ENCODE results near the gene PIGR. TPM values are rescaled to one million over a fixed set of nuclear protein-coding genes. Genes with fewer than 3 reads are reported as not detected.
A peak's percentile ranks its signal among the peaks of the same experiment; 100 is the strongest.

PIGR gene
- total and polyA plus RNA-seq, 9 of the 15 experiments (the other 6 are each of a cell fraction or from before 2014, with no cell fraction given): 0.01 to 1.5 (median 0.03) TPM; not detected in 4

- TF ChIP-seq, protein P1, sequence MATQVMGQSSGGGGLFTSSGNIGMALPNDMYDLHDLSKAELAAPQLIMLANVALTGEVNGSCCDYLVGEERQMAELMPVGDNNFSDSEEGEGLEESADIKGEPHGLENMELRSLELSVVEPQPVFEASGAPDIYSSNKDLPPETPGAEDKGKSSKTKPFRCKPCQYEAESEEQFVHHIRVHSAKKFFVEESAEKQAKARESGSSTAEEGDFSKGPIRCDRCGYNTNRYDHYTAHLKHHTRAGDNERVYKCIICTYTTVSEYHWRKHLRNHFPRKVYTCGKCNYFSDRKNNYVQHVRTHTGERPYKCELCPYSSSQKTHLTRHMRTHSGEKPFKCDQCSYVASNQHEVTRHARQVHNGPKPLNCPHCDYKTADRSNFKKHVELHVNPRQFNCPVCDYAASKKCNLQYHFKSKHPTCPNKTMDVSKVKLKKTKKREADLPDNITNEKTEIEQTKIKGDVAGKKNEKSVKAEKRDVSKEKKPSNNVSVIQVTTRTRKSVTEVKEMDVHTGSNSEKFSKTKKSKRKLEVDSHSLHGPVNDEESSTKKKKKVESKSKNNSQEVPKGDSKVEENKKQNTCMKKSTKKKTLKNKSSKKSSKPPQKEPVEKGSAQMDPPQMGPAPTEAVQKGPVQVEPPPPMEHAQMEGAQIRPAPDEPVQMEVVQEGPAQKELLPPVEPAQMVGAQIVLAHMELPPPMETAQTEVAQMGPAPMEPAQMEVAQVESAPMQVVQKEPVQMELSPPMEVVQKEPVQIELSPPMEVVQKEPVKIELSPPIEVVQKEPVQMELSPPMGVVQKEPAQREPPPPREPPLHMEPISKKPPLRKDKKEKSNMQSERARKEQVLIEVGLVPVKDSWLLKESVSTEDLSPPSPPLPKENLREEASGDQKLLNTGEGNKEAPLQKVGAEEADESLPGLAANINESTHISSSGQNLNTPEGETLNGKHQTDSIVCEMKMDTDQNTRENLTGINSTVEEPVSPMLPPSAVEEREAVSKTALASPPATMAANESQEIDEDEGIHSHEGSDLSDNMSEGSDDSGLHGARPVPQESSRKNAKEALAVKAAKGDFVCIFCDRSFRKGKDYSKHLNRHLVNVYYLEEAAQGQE (IDR thresholded peaks at IDR 0.05; ENCODE audit: borderline replicate concordance): peak; percentile 13; the same call in 1 of the 2 replicates
- TF ChIP-seq, protein P1 (CRISPR knock-in tag; IDR thresholded peaks at IDR 0.05; ENCODE audit: low read depth): no peak
- no peak for TF ChIP-seq SMARCC2 (IDR thresholded peaks at IDR 0.05; ENCODE audit: low read depth)
- TF ChIP-seq SRF (CRISPR knock-in tag; IDR thresholded peaks at IDR 0.05): 0 out of 4 replicates have a peak, but pooled peaks of 1 of the 2 experiments have one; percentile 15
- no peak for TF ChIP-seq ILK (tag; IDR thresholded peaks at IDR 0.05; ENCODE audit: borderline replicate concordance, low read depth)
- no peak for TF ChIP-seq SREBF1 (IDR thresholded peaks at IDR 0.05; ENCODE audit: borderline replicate concordance, low read depth, low read length)
- no peak for TF ChIP-seq ZNF146 (CRISPR knock-in tag; IDR thresholded peaks at IDR 0.05; ENCODE audit: unreplicated experiment)
- TF ChIP-seq, protein P2, sequence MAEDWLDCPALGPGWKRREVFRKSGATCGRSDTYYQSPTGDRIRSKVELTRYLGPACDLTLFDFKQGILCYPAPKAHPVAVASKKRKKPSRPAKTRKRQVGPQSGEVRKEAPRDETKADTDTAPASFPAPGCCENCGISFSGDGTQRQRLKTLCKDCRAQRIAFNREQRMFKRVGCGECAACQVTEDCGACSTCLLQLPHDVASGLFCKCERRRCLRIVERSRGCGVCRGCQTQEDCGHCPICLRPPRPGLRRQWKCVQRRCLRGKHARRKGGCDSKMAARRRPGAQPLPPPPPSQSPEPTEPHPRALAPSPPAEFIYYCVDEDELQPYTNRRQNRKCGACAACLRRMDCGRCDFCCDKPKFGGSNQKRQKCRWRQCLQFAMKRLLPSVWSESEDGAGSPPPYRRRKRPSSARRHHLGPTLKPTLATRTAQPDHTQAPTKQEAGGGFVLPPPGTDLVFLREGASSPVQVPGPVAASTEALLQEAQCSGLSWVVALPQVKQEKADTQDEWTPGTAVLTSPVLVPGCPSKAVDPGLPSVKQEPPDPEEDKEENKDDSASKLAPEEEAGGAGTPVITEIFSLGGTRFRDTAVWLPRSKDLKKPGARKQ (CRISPR knock-in tag; IDR thresholded peaks at IDR 0.05): no peak
- TF ChIP-seq MAZ (CRISPR knock-in tag; conservative IDR thresholded peaks at IDR 0.05 in 1 of 2, IDR thresholded peaks at IDR 0.05 in 1 of 2): peak in 1 of 2 experiments; percentile 41; a peak in 1 of 4 replicates
- no peak for TF ChIP-seq ASH1L (IDR thresholded peaks at IDR 0.05; ENCODE audit: borderline replicate concordance, low read depth, partially characterized antibody)
- 0 out of 2 replicates have a peak, but pooled peaks have one; percentile 19 for TF ChIP-seq MYC (IDR thresholded peaks at IDR 0.05; ENCODE audit: low read depth, low read length)
- no peak for TF ChIP-seq MYC (CRISPR knock-in tag; IDR thresholded peaks at IDR 0.05; ENCODE audit: borderline replicate concordance, low read depth)
- TF ChIP-seq DACH1 (IDR thresholded peaks at IDR 0.05; ENCODE audit: partially characterized antibody): peak; percentile 19
- no peak for TF ChIP-seq PML (IDR thresholded peaks at IDR 0.05; ENCODE audit: low read length)
- TF ChIP-seq PTBP1 (IDR thresholded peaks at IDR 0.05; ENCODE audit: low read depth, low read length): no peak
Measured at GRCh38 chr1:206933333-206933945, 12.8 kb downstream of the PIGR start (continued).
